GM23248 (cell line): ENCODE data around the gene MAP3K14.

Experiments used
- EZH2 ChIP-seq: fragments of 200-600 bp; sonication (generic); IDR thresholded peaks from 2 replicates; pipeline ENCODE4 v1.6.1; 2018; ENCODE audit warnings: antibody characterized with exemption, mild to moderate bottlenecking; ENCODE audit not compliant: insufficient read depth, poor library complexity, severe bottlenecking
- EZH2phosphoT487 ChIP-seq: fragments of 200-600 bp; sonication (generic); IDR thresholded peaks from 2 replicates; pipeline ENCODE4 v1.6.1; 2018; ENCODE audit warnings: antibody characterized with exemption, moderate library complexity, mild to moderate bottlenecking, low read depth; ENCODE audit not compliant: insufficient read depth

DNA sequence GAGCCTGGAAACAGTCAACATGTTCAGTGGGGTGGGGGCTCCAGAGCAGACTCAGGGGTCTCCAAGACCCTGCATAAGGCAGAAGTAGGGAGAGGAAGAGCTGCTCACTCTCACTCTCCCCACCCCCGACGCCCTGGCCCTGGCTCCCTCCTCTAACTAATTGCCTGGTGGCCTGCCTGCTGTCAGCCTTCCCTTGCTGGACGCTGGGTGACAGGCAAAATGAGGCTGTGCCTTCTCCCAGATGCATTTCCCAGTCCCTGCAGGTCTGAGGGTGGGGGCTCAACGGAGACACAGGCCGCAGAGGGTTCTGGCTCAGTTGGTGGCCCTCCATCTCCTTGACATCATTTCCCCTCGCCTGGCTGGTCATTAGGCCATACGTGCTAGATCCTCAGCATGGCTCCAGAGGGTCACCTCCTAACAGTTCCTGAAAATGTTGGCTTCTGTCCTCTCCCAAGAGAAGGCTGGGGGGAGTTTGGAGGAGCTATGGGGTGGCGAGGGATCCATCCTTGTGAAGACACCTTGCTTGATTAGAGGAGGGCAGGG lies 93.8 kb downstream of the MAP3K14 start:
- TF ChIP-seq EZH2 (no peak), EZH2phosphoT487 (no peak)
